ENCODE results near the gene SFI1.

The SFI1 gene

DNA sequence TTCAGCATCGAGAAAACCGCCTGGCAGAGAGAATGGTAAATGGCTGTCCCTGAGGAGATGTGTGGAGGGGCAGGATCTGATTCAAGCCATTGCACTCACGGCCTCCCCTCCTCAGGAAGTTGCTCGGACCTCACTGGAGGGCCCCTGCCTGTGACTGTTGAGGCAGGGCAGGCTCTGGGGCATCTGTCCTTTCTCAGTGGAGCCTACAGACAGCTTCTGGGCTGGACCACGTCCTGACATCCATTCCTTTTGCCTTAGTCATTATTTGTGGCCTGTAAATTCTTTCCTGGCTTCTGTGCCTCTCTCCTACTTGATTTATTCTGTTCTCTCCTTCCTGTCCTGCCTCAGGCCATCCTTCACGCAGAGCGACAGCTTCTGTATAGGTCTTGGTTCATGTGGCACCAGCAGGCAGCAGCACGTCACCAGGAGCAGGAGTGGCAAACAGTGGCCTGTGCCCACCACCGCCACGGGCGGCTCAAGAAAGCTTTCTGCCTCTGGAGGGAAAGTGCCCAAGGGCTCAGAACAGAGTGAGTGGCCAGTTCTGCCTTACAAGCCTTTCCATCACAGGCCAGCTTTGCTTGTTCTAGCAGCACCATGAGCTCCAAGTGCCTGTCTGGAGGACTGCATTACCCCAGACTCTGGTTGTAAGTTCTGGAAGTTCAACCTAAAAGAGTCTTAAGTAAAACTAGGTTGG, 106.1 kb downstream of the SFI1 start:
- no peak for DNase-seq

DNA sequence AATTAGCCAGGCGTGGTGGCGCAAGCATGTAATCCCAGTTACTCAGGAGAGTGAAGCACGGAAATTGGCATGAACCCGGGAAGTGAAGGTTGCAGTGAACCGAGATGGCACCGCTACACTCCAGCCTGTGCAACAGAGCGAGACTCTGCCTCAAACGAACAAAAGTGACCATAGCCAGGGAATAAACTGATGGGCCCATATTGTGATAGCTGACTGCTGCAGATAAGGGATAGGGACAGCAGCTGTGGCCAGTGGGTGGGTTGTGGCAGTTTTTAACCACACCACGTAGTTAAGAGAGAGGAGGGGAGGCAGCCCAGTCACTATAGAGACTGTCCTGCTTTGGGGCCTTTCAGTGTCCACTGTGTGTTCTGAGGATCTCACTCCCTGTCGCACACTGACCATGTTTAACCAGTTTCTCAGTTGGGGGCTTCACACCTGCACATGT, 106.8 kb downstream of the SFI1 start:
- no peak for DNase-seq

DNA sequence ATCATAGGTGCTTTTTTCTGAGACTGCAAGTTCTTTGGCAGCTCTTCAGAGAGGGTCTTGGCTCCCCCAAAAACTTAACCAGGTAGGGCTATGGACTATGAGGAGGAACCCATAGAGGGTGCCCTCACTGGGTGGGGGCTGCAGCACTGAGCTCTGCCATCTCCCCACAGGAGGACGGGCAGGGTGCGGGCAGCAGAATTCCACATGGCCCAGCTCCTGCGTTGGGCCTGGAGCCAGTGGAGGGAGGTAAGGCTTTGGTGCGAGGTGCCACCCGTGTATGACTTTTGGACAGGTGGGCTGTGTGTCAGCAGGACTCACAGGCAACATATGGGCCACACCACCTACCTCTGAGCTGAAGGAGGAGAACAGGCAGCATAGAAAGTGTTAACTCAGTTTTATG, 107.2 kb downstream of the SFI1 start:
- DNase-seq, result no peak

DNA sequence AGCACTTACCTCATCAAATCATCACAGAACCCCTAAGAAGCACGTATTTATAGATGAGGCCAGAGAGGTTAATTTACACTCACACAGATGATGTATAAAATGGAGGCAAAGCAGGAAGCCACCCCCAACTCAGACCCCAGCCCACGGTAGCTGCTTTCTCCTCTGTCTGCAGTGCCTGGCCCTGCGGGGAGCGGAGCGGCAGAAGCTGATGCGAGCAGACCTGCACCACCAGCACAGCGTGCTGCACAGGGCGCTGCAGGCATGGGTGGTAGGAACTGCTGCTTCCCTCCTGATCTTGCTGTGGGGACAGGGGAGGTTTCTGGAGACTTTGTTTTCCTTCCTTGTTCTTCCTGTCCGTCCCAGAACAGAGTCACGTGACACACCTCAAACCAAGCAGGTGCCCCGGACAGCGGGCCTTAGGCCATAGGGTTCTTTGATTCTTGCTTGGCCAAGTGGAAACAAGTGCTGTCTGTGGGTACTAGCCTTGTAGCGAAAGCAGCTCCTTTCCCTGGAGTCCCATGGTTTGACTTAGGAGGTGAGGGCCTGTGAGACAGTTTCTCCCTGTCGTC, 107.9 kb downstream of the SFI1 start:
- DNase-seq, result no peak

DNA sequence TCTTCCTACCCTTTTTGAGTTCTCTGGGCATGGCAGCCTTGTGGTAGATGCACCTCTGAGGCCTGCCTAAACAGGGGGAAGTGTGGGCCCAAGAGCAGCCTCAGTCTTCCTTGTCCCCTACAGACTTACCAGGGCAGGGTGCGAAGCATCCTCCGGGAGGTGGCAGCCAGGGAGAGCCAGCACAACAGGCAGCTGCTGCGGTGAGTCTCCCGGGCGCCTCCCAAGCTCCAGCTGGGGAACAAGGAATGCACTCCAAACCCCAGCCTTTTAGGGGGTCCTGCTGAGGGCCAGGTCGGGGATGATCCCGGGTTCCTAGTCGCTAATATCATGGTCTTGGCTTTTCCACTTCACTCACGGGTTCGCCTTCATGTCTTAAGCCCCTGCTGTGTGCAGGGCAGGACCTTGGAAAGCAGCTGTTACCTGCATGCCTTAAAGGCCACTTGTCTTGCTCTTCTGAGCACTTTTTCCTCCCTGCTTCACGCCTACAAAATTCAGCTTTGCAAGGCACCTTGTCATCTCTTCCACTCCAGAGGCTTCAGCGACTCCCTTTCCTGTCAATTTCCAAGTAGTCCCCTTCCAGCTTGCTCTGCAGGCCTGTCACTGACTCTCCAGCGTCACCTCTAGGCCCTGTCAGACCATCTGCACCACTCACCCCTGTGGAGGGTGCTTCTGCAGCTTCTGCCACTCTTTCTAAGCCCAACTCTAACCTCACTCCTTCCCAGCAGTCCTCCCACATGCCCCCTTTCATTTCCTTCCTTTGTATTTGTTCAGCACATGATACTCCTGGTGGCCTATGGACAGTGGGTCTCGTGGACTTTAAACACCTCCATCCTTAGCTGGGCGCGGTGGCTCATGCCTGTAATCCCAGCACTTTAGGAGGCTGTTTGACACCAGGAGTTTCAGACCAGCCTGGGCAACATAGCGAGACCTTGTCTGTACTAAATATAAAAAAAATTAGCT, 108.7 kb downstream of the SFI1 start:
- no peak for DNase-seq

DNA sequence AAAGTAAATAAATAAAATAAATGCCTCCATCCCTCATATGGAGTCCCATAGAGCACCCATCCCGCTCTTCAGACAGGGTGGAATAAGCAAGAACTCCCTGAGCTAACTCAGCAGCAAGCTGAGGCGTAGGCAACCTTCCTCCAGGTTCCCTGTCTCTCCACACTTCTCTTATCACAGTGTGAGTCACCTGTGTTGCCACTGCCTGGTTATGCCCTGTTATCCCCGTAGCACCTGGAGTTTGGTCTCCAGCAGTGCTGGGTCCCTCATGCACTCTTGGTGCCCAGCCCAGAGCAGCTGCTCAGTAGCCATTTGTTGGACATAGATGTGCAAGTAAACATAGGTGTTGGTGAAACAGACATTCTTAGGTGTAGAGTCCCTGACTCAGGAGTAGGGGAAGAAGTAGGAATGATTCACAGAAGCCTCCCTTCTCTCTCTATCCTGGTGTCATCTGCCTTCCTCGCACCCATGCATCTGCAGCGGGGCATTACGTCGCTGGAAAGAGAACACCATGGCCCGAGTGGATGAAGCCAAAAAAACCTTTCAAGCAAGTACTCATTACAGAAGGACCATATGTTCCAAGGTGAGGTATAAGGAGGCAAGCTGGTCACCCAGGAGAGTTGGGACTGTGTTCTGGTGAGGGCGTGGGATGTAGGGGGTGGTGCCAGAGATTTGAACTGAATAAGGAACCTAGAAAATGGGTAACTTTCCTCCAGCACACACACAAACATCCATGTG, 109.7 kb downstream of the SFI1 start:
- no peak for DNase-seq

DNA sequence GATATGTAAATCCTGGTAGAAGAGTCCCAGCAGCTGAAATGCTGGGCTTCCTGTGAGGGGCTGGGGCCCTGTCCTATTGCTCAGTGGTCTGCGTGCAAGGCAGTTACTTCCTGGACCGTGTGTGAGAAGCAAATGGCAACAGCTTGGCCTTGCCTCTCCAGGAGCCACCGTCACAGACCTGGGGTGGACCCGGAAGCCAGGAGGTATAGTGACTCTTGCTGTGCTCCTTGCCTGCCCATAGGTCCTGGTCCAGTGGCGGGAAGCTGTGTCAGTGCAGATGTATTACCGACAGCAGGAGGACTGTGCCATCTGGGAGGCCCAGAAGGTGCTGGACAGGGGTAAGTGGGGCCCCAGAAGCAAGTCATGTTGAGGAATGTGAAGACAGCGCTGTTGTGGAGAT, 111.4 kb downstream of the SFI1 start:
- DNase-seq, result peak in 1 of 4 experiments; percentile 1

DNA sequence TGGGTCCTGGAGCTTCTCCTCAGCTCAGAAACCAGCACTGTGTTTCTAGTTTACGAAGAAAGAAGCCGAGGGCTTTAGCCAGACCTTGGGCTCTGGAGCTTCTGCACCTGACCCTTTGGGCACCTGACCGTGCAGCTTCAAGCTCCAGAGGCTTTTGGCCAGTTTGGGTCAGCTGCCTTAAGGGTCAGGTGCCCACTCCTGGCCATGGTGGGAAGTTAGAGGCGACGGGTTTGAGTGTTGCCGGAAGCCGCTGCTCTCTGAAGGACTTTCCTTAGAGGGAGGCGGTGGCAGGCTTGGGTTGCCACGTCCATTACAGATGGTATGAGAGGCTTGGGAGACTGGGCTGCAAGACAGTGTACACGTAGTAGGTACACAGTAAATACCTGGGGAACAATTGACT, 113.4 kb downstream of the SFI1 start:
- peak in 1 of 4 experiments; percentile 0 for DNase-seq

DNA sequence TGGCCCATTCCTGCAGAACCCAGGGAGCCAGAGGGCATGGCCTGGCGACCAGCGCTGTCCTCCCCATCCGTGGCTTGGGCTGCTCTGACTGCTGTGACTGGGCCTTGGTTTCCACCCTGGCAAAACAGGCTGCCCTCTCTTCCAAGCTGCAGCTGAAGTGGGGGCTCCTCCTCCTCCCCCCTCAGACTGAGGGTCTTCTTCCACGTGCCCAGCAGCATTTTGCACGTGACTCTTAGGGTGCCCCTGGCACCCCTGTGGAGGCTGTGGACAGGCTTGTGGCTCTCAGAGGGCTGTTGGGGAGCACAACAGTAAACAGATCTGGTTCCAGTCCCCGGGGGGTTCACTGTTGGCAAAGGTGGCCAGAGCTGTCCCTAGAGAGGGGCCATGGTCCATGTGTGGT, 114.3 kb downstream of the SFI1 start:
- peak in 1 of 4 experiments; percentile 1 for DNase-seq

DNA sequence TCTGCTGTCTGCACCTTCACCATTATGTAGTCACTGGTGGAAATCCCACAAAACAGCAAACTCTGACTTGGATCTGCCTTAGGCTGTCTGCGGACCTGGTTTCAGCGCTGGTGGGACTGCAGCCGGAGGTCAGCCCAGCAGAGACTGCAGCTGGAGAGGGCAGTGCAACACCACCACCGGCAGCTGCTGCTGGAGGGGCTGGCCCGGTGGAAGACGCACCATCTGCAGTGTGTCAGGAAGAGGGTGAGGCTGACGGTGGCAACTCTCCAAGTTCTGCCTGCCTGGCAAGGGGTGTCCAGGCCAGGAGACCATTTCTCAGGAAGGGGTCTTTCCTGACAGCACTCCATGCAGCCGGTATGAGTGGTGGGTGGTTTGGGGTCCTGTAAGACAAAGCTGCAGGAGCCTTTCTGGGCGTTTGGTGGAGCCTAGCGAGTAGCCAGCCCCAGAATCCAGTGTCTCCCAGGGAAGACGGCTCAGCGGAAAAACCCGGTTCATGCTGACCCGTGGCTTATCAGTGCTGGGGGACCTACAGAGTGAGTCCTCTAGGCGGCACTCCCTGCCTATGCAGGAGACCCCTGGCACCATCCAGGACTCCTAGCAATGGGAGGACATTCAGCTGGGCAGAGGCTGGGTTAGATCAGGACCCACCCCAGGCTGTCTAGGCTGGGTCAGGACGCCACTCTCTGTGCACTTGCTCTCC, 114.9 kb downstream of the SFI1 start:
- DNase-seq, result peak in 1 of 4 experiments; percentile 1

DNA sequence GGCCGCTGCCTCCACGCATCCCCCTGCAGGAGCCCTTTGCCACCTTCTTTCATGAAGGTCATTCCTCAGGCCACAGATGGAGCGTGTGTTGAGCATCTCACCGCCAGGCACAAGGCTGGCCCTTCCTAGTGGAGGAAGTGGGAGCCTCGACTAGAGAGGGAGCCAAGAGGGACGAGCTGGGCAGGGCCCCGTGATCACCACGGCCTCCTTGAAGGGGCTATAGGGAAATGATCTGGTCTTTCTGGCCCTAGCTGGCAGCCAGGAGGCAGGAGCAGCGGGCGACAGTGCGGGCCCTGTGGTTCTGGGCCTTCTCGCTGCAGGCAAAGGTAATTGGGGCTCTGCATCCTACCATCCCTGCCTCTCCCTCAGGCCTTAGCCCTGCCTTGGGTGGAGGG, 116.6 kb downstream of the SFI1 start:
- DNase-seq, result no peak

DNA sequence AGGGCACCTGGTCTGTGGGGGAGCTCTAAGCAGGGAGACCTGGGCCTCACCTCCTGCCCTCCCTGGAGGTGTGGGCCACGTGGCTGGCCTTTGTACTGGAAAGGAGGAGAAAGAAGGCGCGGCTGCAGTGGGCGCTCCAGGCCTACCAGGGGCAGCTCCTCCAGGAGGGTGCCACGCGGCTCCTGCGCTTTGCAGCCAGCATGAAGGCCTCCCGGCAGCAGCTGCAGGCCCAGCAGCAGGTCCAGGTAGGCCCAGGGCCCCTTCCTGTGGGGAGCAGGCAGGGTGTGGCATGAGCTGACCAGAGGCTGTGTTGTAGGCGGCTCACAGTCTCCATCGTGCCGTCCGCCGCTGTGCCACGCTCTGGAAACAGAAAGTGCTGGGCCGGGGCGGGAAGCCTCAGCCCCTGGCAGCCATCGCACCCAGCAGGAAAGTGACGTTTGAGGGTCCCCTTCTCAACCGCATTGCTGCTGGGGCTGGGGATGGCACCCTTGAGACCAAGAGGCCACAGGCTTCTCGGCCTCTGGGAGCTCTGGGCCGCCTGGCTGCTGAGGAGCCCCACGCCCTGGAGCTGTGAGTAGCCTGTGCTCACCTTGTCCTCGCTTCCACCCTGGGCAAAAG, 117.1 kb downstream of the SFI1 start:
- no peak for DNase-seq

DNA sequence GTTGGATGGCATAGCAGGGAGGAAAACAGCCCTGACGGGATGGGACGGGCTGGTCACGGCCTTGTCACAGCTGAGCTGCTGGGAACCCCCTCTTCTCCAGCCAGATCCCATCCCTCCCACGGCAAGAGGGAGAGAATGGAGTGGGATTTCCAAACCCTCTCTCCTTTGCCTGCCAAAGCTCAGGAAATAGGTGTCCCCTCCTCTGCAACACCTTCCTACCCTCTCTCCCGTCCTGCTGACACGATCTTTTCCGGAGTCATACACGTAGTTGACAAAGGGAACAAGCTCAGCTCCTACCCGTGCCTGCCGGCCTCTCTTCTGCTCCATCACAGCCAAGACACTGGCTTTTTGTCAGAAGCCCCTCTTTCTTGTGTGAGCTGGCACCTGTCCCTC, 117.6 kb downstream of the SFI1 start:
- no peak for DNase-seq

DNA sequence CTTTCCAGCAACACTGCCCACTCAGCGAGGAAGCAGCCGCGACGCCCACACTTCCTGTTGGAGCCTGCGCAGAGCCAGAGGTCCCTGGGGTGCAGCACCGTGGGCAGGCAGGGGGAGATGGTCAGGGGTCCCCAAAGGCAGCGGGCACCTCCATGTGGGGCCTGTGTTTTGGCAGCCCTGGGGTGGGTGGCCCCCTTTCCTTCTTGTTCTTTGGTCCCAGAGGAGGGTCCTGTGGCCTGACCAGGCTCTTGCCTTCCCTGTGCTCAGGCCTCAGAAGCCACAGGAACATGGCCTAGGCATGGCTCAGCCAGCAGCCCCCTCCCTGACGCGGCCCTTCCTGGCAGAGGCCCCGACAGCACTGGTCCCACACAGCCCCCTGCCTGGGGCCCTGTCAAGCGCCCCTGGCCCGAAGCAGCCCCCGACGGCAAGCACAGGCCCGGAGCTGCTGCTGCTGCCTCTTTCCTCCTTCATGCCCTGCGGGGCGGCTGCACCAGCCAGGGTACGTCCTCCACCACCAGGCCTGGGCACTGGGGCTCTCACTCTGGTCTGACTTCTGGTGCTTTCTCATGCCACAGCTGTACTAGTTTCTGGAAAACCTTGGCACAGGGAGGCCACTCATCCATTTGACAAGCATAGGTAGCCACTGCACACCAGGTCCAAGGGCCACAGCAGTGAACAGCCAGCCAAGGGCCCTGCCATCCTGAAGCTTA, 118.6 kb downstream of the SFI1 start:
- DNase-seq, result peak; percentile 14 to 65 (median 44)

DNA sequence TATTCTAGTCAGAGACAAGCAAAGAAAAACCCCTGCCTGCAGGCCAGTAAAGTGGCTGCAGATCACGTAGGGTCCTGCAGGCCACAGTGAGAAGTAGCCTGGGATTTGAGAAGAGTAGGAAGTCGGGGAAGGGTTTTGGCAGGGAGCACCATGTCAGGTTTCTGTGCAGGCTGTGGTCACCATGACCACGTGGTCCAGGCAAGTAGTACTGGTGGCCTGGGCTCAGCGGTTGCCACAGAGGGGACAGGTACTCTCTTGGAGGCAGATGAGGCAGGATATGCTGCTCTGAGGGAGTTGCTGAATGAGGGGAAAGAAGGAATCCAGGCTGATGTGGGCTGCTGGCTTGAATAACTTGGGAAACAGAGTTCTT, 119.1 kb downstream of the SFI1 start:
- DNase-seq, result peak; percentile 29 to 54 (median 47)

DNA sequence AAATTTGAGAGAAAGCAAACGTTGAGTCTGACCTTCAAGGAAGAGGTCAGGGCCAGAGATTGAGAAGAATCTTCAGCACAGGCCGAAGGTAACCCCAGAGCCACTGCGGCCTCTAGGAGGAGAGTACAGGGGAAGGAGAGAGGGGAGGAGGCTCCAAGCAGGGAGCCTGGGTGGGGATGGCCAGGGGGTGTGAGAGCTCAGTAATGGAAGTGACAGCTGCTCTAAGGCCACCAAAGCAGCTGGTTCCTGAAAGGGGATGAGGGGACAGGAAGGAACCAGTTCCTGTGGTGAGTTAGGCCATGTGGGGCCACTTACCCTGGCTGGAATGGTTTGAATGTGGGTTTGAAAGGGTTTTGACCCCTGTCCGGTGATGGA, 119.6 kb downstream of the SFI1 start:
- DNase-seq, result no peak

DNA sequence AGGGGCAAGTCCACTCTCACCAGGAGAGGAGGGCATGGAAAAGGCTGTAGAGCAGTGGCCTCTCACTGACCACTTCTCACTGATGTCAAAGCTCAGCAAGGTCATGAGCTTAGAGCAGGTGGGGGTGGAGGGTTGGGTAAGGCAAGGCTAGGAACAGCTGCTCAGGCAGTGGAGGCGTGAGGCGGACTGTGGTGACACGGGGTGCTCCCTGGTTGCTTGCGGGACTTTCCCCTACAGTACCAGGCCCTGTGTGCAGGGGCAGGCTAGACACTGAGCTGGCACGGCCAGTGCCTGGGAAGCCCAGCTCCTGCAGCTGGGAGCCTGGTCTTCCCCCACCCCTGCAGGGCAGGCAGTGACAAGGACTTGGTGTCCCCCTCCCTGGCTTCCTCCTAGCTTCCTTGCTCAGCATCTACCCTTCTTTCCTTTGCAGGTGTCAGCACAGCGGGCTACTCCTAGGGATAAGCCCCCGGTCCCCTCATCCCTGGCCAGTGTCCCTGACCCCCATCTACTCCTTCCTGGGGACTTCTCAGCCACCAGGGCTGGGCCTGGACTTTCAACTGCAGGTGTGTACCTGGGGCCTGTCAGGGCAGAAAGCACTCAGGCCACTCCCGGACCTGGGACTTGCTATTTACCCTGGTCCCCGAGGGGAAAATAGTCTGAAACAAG, 120.1 kb downstream of the SFI1 start:
- peak; percentile 83 to 92 (median 86) for DNase-seq

DNA sequence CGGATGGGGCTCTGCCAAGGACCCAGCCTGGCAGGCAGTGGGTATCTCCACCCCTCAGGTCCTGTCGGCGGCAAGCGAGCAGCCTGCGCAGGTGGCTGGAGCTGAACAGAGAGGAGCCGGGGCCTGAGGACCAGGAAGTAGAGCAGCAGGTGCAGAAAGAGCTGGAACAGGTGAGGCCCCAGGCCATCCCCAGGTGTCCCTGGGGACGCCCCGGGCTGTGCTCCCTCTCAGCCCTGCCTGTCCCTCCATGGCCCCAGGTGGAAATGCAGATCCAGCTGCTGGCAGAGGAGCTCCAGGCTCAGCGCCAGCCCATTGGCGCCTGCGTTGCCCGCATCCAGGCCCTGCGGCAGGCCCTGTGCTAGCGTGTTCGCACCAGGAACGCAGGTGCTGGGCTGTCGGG, 121.7 kb downstream of the SFI1 start:
- no peak for DNase-seq

DNA sequence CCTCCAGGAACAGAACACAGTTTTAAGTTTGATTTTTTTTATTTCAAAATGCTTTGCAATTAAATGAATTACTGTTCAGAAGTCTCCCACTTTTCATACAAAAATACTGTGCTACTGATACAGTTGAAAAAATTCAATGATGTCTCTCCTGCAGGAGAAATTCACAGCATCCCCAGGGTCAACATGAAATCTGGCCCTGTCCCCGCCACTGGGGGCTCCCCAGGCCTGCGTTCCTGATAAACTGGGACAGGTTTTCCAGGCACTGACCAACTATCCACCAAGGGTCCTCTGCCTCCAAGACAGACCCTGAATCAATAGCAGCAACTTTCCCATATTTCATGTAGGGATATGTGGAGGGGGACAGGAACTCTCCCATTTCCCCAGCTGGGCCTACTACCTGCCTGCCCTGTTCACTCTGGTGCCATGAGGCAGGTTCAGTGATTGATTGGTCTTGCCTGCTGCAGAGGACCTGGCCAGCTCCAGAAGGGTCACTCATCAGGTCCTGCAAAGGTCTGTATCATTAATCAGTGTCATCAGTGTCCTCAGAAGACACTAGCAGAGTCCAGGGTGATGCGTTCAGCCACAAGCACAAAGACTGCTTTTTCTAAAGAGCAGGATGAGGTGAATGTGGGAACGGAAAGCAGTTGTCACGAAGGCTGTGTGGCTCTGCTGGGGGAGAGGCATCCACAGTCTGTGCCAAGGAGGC, 122.3 kb downstream of the SFI1 start:
- no peak for DNase-seq
